ENCODE measurements around the gene TMBIM4.

DNA sequence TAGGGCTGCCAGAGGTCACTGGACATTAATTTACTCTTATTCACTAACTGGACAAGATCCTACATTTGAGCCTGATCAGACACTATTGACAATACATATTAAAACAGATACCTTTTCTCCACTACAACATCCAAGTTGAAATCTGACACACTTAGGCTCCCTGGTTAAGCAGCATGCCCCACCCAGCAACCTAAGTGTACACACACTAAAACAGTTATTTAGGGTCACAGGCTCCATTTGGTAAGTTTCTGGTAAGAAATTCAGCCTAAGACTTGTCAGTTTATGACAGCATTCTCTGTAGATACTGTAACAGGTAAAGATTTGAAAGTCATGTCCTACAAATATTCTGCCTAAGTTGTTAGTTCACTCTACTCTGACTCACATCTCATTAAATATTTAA, 27.0 kb downstream of the TMBIM4 start:
- TF ChIP-seq, protein P1, sequence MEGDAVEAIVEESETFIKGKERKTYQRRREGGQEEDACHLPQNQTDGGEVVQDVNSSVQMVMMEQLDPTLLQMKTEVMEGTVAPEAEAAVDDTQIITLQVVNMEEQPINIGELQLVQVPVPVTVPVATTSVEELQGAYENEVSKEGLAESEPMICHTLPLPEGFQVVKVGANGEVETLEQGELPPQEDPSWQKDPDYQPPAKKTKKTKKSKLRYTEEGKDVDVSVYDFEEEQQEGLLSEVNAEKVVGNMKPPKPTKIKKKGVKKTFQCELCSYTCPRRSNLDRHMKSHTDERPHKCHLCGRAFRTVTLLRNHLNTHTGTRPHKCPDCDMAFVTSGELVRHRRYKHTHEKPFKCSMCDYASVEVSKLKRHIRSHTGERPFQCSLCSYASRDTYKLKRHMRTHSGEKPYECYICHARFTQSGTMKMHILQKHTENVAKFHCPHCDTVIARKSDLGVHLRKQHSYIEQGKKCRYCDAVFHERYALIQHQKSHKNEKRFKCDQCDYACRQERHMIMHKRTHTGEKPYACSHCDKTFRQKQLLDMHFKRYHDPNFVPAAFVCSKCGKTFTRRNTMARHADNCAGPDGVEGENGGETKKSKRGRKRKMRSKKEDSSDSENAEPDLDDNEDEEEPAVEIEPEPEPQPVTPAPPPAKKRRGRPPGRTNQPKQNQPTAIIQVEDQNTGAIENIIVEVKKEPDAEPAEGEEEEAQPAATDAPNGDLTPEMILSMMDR (IDR thresholded peaks at IDR 0.05): no peak
- no peak for TF ChIP-seq POLR2A (IDR thresholded peaks at IDR 0.05)
